SH-SY5Y (cell line): ENCODE data around the gene GLI3.

Experiments used
- GATA2 ChIP-seq: IDR thresholded peaks from 2 replicates; pipeline ENCODE4 v1.6.1; 2011; ENCODE audit warnings: mild to moderate bottlenecking, low read depth, low read length
- GATA3 ChIP-seq: IDR thresholded peaks from 2 replicates; pipeline ENCODE4 v1.6.1; 2011; ENCODE audit warnings: low read depth, mild to moderate bottlenecking, low read length, moderate library complexity

DNA sequence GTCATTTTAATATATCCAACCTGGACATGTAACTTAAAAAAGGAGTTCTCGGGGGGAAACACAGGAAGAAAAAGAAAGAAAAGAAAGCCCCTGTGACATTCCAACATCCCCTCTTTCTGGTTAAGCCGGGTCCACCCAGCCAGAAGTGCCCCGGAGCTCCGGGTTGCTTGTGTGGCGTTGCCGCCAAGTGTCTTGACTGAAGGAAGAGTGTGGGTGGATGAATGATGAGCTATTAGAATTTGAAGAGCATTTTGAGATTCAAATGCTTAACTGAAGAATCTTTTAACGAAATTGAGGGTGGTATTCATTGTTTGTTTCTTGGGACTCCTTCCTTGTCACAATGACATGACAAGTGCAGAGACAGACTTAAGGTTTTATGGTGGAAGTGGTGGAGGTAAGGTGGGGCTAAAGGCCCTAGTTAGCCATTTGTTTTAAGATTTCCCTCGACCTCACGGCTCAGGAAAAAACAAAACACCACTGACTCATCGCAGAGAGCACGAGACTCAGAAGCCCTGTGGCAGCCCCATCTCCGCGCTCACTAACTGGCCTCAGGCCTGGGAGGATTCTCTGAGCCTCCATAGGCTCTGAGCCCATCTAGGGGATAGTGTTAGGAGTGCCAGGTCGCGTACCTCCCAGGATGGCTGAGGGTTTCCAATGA, 1.8 kb upstream of the GLI3 start:
- no peak for TF ChIP-seq GATA2
- TF ChIP-seq GATA3: no peak
